Liver (tissue), 9 donors: Measurements from ENCODE around the gene CHERP. TPM values are rescaled to one million over a fixed set of nuclear protein-coding genes. Genes with fewer than 3 reads are reported as not detected.

ENCODE experiments used
- DNase-seq: peaks from one replicate; pipeline ENCODE4 v3.0.0-alpha.2; 2017; ENCODE audit warnings: low spot score
- H3K27ac ChIP-seq, 2 donors: one replicate each; pipeline ENCODE4 v1.7.0; 2013; ENCODE audit warnings: inconsistent platforms in 2 of 2, low read length in 2 of 2, control low read depth in 1 of 2, low read depth in 1 of 2, mild to moderate bottlenecking in 1 of 2
- H3K27me3 ChIP-seq, 4 donors: one replicate each; pipeline versions ENCODE4 v1.6.1 to v1.7.0; 2013; ENCODE audit warnings: low read length in 3 of 4, inconsistent platforms in 1 of 4, mild to moderate bottlenecking in 1 of 4, moderate library complexity in 1 of 4; ENCODE audit not compliant: control insufficient read depth in 4 of 4, insufficient read depth in 4 of 4
- H3K36me3 ChIP-seq, 4 donors: one replicate each; pipeline versions ENCODE4 v1.6.1 to v1.7.0; 2013; ENCODE audit warnings: low read length in 3 of 4, mild to moderate bottlenecking in 3 of 4, low read depth in 1 of 4, moderate library complexity in 1 of 4; ENCODE audit not compliant: control insufficient read depth in 4 of 4, insufficient read depth in 3 of 4
- H3K4me1 ChIP-seq, 4 donors: one replicate each; pipeline versions ENCODE4 v1.6.1 to v1.7.0; 2013; ENCODE audit warnings: low read length in 3 of 4, mild to moderate bottlenecking in 3 of 4, moderate library complexity in 1 of 4; ENCODE audit not compliant: control insufficient read depth in 4 of 4, insufficient read depth in 4 of 4
- H3K4me3 ChIP-seq, 3 donors: one replicate each; pipeline versions ENCODE4 v1.6.1 to v1.7.0; 2013; ENCODE audit warnings: low read length in 3 of 3, control low read depth in 1 of 3, low read depth in 1 of 3, mild to moderate bottlenecking in 1 of 3
- H3K9ac ChIP-seq, 2 donors: one replicate each; pipeline ENCODE4 v1.7.0; 2013; ENCODE audit warnings: low read length in 2 of 2, mild to moderate bottlenecking in 2 of 2, moderate library complexity in 2 of 2, control low read depth in 1 of 2, low read depth in 1 of 2
- H3K9me3 ChIP-seq, 4 donors: one replicate each; pipeline versions ENCODE4 v1.6.1 to v1.7.0; 2013; ENCODE audit warnings: low read length in 3 of 4; ENCODE audit not compliant: control insufficient read depth in 4 of 4
- EGR1 ChIP-seq, 2 donors: IDR thresholded peaks; 2 replicates each; pipeline ENCODE4 v1.6.1; 2016 to 2018; ENCODE audit warnings: antibody characterized with exemption in 2 of 2, low read depth in 2 of 2
- FOXA1 ChIP-seq: IDR thresholded peaks from 2 replicates; pipeline ENCODE4 v1.6.1; 2016; ENCODE audit warnings: antibody characterized with exemption
- FOXA2 ChIP-seq: IDR thresholded peaks from 2 replicates; pipeline ENCODE4 v1.6.1; 2016; ENCODE audit warnings: antibody characterized with exemption
- GABPA ChIP-seq, 2 donors: IDR thresholded peaks in 1 of 2; conservative IDR thresholded peaks in 1 of 2; 2 replicates each; pipeline ENCODE4 v1.6.1; 2016; ENCODE audit warnings: antibody characterized with exemption in 2 of 2, mild to moderate bottlenecking in 1 of 2, moderate library complexity in 1 of 2
- HNF4A ChIP-seq, 2 donors: conservative IDR thresholded peaks; 2 replicates each; pipeline ENCODE4 v1.6.1; 2016; ENCODE audit warnings: antibody characterized with exemption in 2 of 2, mild to moderate bottlenecking in 2 of 2
- HNF4G ChIP-seq: IDR thresholded peaks from 2 replicates; pipeline ENCODE4 v1.6.1; 2016; ENCODE audit warnings: antibody characterized with exemption
- JUND ChIP-seq, 2 donors: IDR thresholded peaks; 2 replicates each; pipeline ENCODE4 v1.6.1; 2016; ENCODE audit warnings: antibody characterized with exemption in 2 of 2
- NR2F2 ChIP-seq: IDR thresholded peaks from 2 replicates; pipeline ENCODE4 v1.6.1; 2016; ENCODE audit warnings: antibody characterized with exemption
- RAD21 ChIP-seq, 2 donors: IDR thresholded peaks; 2 replicates each; pipeline ENCODE4 v1.6.1; 2016; ENCODE audit warnings: antibody characterized with exemption in 2 of 2, mild to moderate bottlenecking in 2 of 2
- RXRA ChIP-seq, 2 donors: IDR thresholded peaks; 2 replicates each; pipeline ENCODE4 v1.6.1; 2017 to 2018; ENCODE audit warnings: antibody characterized with exemption in 2 of 2, mild to moderate bottlenecking in 1 of 2
- SP1 ChIP-seq: IDR thresholded peaks from 2 replicates; pipeline ENCODE4 v1.6.1; 2018; ENCODE audit warnings: antibody characterized with exemption, mild to moderate bottlenecking
- TAF1 ChIP-seq: conservative IDR thresholded peaks from 2 replicates; pipeline ENCODE4 v1.6.1; 2016; ENCODE audit warnings: antibody characterized with exemption, mild to moderate bottlenecking
- YY1 ChIP-seq: IDR thresholded peaks from 2 replicates; pipeline ENCODE4 v1.6.1; 2016; ENCODE audit warnings: antibody characterized with exemption, mild to moderate bottlenecking
- WGBS: extraction: QIAGEN DNeasy Blood & Tissue Kit; methylation state at CpG from one replicate; pipeline ENCODE4 v1.1.7; 2013; 5-methylcytosine and 5-hydroxymethylcytosine counted together
- polyA plus RNA-seq, 2 donors: library from polyadenylated mRNA; stranded (reverse) in 1 of 2; unstranded in 1 of 2; fragments of 200-250 nt in 1 of 2; fragments of >200 nt in 1 of 2; fragmentation: Nextera tagmentation in 1 of 2; extraction: Ambion mirVana in 1 of 2; gene quantifications; one replicate each; pipeline versions ENCODE4 v1.2.1 to v1.2.3, GENCODE V29; 2013 to 2015
- total RNA-seq, 2 donors: library from RNA; depleted of rRNA; stranded (reverse); fragments of >200 nt; gene quantifications; one replicate each; pipeline ENCODE4 v1.2.3, GENCODE V29; 2014
- TF ChIP-seq, protein P1 (sequence below): IDR thresholded peaks from 2 replicates; pipeline ENCODE4 v1.6.1; 2016; ENCODE audit warnings: antibody characterized with exemption, mild to moderate bottlenecking
- TF ChIP-seq, protein P2 (sequence below): fragments of 150-350 bp; IDR thresholded peaks from 2 replicates; pipeline ENCODE4 v1.5.1; 2017; ENCODE audit warnings: improper control_type of control experiment, low read depth, low read length; ENCODE audit not compliant: missing input control
- TF ChIP-seq, protein P3 (sequence below): IDR thresholded peaks from 2 replicates; pipeline ENCODE4 v1.6.1; 2016; ENCODE audit warnings: antibody characterized with exemption
- TF ChIP-seq, protein P4 (sequence below): IDR thresholded peaks from 2 replicates; pipeline ENCODE4 v1.6.1; 2016; ENCODE audit warnings: antibody characterized with exemption
- TF ChIP-seq, protein P5 (sequence below): IDR thresholded peaks from 2 replicates; pipeline ENCODE4 v1.6.1; 2016; ENCODE audit warnings: antibody characterized with exemption
- donor health status: healthy.
- donor health status: healthy.
- donor health status: healthy.
- donor health status: healthy.
- donor health status: healthy.

The CHERP gene
- total and polyA plus RNA-seq, 4 donors = 8.5 to 14.0 (median 9.0) TPM

DNA sequence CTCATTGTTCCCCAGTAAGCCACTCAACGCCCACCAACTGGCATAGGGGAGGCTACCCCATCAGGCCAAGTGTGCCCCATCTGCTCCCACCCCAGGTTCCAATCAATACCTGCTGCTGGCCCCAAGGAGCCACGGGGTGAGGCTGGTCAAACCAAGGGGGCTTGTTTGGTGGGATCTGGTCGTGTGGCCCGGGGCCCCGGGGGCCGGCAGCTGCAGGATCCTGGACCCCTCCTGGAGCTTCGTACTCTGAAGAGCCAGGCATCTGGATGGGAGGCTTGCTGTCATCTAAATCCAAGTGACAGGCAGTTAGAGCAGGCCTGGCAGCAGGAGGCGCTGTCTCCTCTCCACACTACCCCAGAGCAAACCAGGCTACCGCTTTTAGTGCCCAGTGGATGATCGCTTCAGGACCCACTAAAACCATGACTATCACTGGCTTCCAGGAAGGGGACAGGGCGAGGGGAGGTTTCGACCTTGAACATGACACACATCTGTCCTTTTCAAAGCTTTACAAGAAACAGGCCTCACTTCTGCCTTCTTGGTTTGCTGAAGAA, 14.2 kb downstream of the CHERP start:
- WGBS = 94% methylated on average over 12 of the region's 12 CpGs
- no peak overlapping the region for H3K9ac ChIP-seq
- H3K4me3 ChIP-seq = no peak overlapping the region
- DNase-seq = no peak
- no peaks in the 10 kb centered on the region for H3K9me3 ChIP-seq
- TF ChIP-seq HNF4A (conservative IDR thresholded peaks at IDR 0.05) = no peak
- TF ChIP-seq JUND (IDR thresholded peaks at IDR 0.05) = no peak
- TF ChIP-seq, protein P1, sequence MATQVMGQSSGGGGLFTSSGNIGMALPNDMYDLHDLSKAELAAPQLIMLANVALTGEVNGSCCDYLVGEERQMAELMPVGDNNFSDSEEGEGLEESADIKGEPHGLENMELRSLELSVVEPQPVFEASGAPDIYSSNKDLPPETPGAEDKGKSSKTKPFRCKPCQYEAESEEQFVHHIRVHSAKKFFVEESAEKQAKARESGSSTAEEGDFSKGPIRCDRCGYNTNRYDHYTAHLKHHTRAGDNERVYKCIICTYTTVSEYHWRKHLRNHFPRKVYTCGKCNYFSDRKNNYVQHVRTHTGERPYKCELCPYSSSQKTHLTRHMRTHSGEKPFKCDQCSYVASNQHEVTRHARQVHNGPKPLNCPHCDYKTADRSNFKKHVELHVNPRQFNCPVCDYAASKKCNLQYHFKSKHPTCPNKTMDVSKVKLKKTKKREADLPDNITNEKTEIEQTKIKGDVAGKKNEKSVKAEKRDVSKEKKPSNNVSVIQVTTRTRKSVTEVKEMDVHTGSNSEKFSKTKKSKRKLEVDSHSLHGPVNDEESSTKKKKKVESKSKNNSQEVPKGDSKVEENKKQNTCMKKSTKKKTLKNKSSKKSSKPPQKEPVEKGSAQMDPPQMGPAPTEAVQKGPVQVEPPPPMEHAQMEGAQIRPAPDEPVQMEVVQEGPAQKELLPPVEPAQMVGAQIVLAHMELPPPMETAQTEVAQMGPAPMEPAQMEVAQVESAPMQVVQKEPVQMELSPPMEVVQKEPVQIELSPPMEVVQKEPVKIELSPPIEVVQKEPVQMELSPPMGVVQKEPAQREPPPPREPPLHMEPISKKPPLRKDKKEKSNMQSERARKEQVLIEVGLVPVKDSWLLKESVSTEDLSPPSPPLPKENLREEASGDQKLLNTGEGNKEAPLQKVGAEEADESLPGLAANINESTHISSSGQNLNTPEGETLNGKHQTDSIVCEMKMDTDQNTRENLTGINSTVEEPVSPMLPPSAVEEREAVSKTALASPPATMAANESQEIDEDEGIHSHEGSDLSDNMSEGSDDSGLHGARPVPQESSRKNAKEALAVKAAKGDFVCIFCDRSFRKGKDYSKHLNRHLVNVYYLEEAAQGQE = no peak
- TF ChIP-seq RAD21 (IDR thresholded peaks at IDR 0.05) = peak in 1 of 2 donors; percentile 67
- TF ChIP-seq RXRA (IDR thresholded peaks at IDR 0.05) = no peak
- TF ChIP-seq, protein P2, sequence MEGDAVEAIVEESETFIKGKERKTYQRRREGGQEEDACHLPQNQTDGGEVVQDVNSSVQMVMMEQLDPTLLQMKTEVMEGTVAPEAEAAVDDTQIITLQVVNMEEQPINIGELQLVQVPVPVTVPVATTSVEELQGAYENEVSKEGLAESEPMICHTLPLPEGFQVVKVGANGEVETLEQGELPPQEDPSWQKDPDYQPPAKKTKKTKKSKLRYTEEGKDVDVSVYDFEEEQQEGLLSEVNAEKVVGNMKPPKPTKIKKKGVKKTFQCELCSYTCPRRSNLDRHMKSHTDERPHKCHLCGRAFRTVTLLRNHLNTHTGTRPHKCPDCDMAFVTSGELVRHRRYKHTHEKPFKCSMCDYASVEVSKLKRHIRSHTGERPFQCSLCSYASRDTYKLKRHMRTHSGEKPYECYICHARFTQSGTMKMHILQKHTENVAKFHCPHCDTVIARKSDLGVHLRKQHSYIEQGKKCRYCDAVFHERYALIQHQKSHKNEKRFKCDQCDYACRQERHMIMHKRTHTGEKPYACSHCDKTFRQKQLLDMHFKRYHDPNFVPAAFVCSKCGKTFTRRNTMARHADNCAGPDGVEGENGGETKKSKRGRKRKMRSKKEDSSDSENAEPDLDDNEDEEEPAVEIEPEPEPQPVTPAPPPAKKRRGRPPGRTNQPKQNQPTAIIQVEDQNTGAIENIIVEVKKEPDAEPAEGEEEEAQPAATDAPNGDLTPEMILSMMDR = peak; percentile 23
- no peak for TF ChIP-seq EGR1 (IDR thresholded peaks at IDR 0.05; ENCODE audit: low read depth in 2 of 2)
- no peaks in the 10 kb centered on the region for H3K27me3 ChIP-seq
- H3K4me1 ChIP-seq = peaks cover 4 to 28% (median 21%) of the 10 kb centered on the region in 4 donors
- no peak overlapping the region for H3K27ac ChIP-seq
- peaks cover 46 to 74% (median 55%) of the 10 kb centered on the region in 4 donors for H3K36me3 ChIP-seq

DNA sequence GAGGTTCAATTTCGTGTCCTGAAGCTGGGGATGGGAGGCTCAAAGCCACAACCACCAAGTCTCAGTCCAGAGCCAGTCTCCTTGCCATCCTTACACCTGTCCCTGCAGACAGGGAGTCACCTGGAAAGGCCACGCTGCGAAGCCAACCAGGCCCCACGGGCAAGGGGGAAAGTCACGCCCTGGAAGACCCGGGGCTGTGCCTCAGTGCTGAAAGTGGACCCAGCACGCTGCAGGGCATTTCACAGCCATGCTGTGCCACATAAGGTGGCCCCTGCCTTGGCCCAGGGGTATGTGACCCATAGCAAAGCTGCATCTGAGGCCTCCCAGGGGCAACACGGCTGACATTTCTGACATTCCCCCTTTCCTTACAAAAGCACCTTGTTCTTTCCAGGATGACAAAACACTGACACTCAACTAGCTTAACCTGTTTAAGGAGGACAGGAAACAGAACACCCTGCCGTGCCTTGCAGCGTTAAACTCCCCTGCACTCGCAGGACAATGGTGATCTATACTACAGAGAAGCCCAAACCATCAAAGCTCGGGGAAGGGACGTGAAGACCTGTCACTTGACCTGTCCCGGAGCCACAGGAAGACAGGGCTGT, 14.8 kb downstream of the CHERP start:
- H3K4me3 ChIP-seq = no peak overlapping the region
- 89% methylated on average over 14 of the region's 14 CpGs for WGBS
- no peak for TF ChIP-seq FOXA2
- no peak for TF ChIP-seq GABPA (IDR thresholded peaks at IDR 0.05 in 1 of 2, conservative IDR thresholded peaks at IDR 0.05 in 1 of 2)
- TF ChIP-seq, protein P3, sequence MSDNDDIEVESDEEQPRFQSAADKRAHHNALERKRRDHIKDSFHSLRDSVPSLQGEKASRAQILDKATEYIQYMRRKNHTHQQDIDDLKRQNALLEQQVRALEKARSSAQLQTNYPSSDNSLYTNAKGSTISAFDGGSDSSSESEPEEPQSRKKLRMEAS = no peak
- TF ChIP-seq, protein P4, sequence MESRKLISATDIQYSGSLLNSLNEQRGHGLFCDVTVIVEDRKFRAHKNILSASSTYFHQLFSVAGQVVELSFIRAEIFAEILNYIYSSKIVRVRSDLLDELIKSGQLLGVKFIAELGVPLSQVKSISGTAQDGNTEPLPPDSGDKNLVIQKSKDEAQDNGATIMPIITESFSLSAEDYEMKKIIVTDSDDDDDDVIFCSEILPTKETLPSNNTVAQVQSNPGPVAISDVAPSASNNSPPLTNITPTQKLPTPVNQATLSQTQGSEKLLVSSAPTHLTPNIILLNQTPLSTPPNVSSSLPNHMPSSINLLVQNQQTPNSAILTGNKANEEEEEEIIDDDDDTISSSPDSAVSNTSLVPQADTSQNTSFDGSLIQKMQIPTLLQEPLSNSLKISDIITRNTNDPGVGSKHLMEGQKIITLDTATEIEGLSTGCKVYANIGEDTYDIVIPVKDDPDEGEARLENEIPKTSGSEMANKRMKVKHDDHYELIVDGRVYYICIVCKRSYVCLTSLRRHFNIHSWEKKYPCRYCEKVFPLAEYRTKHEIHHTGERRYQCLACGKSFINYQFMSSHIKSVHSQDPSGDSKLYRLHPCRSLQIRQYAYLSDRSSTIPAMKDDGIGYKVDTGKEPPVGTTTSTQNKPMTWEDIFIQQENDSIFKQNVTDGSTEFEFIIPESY = no peak
- no peak for TF ChIP-seq HNF4G
- TF ChIP-seq YY1 = no peak
- no peak for TF ChIP-seq SP1
- TF ChIP-seq EGR1 (IDR thresholded peaks at IDR 0.05; ENCODE audit: low read depth in 2 of 2) = no peak
- TF ChIP-seq, protein P1 = no peak
- no peak for TF ChIP-seq HNF4A (conservative IDR thresholded peaks at IDR 0.05)
- TF ChIP-seq NR2F2 = no peak
- TF ChIP-seq TAF1 = no peak
- TF ChIP-seq RXRA (IDR thresholded peaks at IDR 0.05) = no peak
- TF ChIP-seq FOXA1 = no peak
- TF ChIP-seq, protein P5, sequence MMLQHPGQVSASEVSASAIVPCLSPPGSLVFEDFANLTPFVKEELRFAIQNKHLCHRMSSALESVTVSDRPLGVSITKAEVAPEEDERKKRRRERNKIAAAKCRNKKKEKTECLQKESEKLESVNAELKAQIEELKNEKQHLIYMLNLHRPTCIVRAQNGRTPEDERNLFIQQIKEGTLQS = no peak

More for the DNA sequence above, 14.8 kb downstream of the CHERP start:
- Histone ChIP-seq H3K9ac (no peak overlapping the region), H3K9me3 (no peaks in the 10 kb centered on the region), H3K27me3 (no peaks in the 10 kb centered on the region), H3K27ac (no peak overlapping the region), H3K4me1 (peaks cover 4 to 28% (median 21%) of the 10 kb centered on the region in 4 donors), H3K36me3 (peaks cover 47 to 74% (median 57%) of the 10 kb centered on the region in 4 donors)
- no peak for DNase-seq
